ENCODE results near the gene TMEM237. TPM values are rescaled to one million over a fixed set of nuclear protein-coding genes. Genes with fewer than 3 reads are reported as not detected.

Gene TMEM237
- total RNA-seq = 1 to 10 TPM; 2.2 to 4.1 (median 2.6) TPM
- long read RNA-seq, partial matches to known transcripts = 2 of 3 reads
- long read RNA-seq, other reads (novel, unspliced or antisense) = 1 of 3 reads

- no peaks in the 10 kb centered on the region for H3K4me1 ChIP-seq
- H3K4me3 ChIP-seq = peak within 1 kb of the TSS; percentile 83 to 91 (median 86)
- no peak for TF ChIP-seq CTCF (IDR thresholded peaks at IDR 0.05)
- TF ChIP-seq POLR2A (IDR thresholded peaks at IDR 0.05) = no peak
- 1% methylated on average over 16 of the region's 41 CpGs for WGBS (ENCODE audit: insufficient coverage, low coverage, low lambda C conversion rate, missing lambda C conversion rate)
- H3K27ac ChIP-seq = peak within 1 kb of the TSS; percentile 71 to 80 (median 72)
- ATAC-seq = peak; percentile 68 to 80 (median 76)
- DNase-seq = peak in 2 of 3 donors; percentile 57 to 65
- H3K27me3 ChIP-seq = no peaks in the 10 kb centered on the region
- no peaks in the 10 kb centered on the region for H3K36me3 ChIP-seq
- intact Hi-C loops (cut with DNase I) = no loop called here
- H3K9me3 ChIP-seq = no peaks in the 10 kb centered on the region
These were observed at the start of gene TMEM237 for GRCh38 chr2:201643216-201643890. Gene TMEM237 (minus strand): TSS chr2:201643503. CDS start chr2:201643400, 103 bp downstream.

- intact Hi-C loops (cut with DNase I) = no loop called here
- H3K4me1 ChIP-seq = no peaks in the 10 kb centered on the region
- no peaks in the 10 kb centered on the region for H3K36me3 ChIP-seq
- DNase-seq (no peak), ATAC-seq (no peak)
- H3K9me3 ChIP-seq = no peaks in the 10 kb centered on the region
- 100% methylated on average over 1 of the region's 3 CpGs for WGBS (ENCODE audit: insufficient coverage, low coverage, low lambda C conversion rate, missing lambda C conversion rate)
- no peak overlapping the region for H3K27ac ChIP-seq
- no peak overlapping the region for H3K4me3 ChIP-seq
- TF ChIP-seq CTCF (IDR thresholded peaks at IDR 0.05) = no peak
- no peak for TF ChIP-seq POLR2A (IDR thresholded peaks at IDR 0.05)
- H3K27me3 ChIP-seq = no peaks in the 10 kb centered on the region
These were observed 41.9 kb upstream of the TMEM237 start for GRCh38 chr2:201685156-201685555.

GRCh38 chr2:201680743-201681142 lies 37.4 kb upstream of the TMEM237 start:
- Histone ChIP-seq H3K36me3 (no peaks in the 10 kb centered on the region), H3K4me1 (no peaks in the 10 kb centered on the region), H3K4me3 (no peak overlapping the region), H3K9me3 (no peaks in the 10 kb centered on the region), H3K27ac (no peak overlapping the region), H3K27me3 (no peaks in the 10 kb centered on the region)
- 54% methylated on average over 8 of the region's 9 CpGs for whole genome bisulfite sequencing (ENCODE audit: insufficient coverage, low coverage, low lambda C conversion rate, missing lambda C conversion rate)
- ATAC-seq (no peak), DNase-seq (no peak)
- intact Hi-C loops (cut with DNase I) = no loop called here
- TF ChIP-seq POLR2A (IDR thresholded peaks at IDR 0.05) = no peak
- TF ChIP-seq CTCF (IDR thresholded peaks at IDR 0.05) = peak in 3 of 4 donors; percentile 6 to 38 (median 18)

GRCh38 chr2:201678401-201678800 lies 35.1 kb upstream of the TMEM237 start:
- Histone ChIP-seq H3K27me3 (no peaks in the 10 kb centered on the region), H3K9me3 (no peaks in the 10 kb centered on the region), H3K27ac (no peak overlapping the region), H3K4me1 (no peaks in the 10 kb centered on the region), H3K36me3 (no peaks in the 10 kb centered on the region), H3K4me3 (no peak overlapping the region)
- no peak for DNase-seq
- TF ChIP-seq CTCF (IDR thresholded peaks at IDR 0.05) (no peak), POLR2A (IDR thresholded peaks at IDR 0.05) (no peak)
- intact Hi-C loops (cut with DNase I) = no loop called here
- WGBS (ENCODE audit: insufficient coverage, low coverage, low lambda C conversion rate, missing lambda C conversion rate) = 50% methylated on average over 1 of the region's 6 CpGs
- no peak for ATAC-seq

Data from right lobe of liver (tissue), 6 donors.